Mucosa of descending colon (tissue), 3 donors: ENCODE results near the gene SGF29. TPM values are rescaled to one million over a fixed set of nuclear protein-coding genes. Genes with fewer than 3 reads are reported as not detected.
"Not testable (repeated sequence)": the region's sequence is repeated elsewhere in the genome, so short reads cannot be mapped to it uniquely, and the experiment has no call there.

Source experiments
- ATAC-seq: fragments of 200-7000 bp; cut with Tn5 transposase; one replicate; pipeline ENCODE4 v1.9.1; 2020; ENCODE audit warnings: mild to moderate bottlenecking, moderate library complexity
- DNase-seq, 3 donors: peaks; one replicate each; pipeline ENCODE4 v3.0.0-alpha.2; 2020
- H3K36me3 ChIP-seq: fragments of 200-600 bp; one replicate; pipeline ENCODE4 v1.8.0; 2021; ENCODE audit warnings: low read depth, mild to moderate bottlenecking
- H3K4me1 ChIP-seq: fragments of 200-600 bp; one replicate; pipeline ENCODE4 v1.8.0; 2021; ENCODE audit warnings: low read depth, mild to moderate bottlenecking
- H3K4me3 ChIP-seq: fragments of 200-600 bp; one replicate; pipeline ENCODE4 v1.8.0; 2021; ENCODE audit warnings: mild to moderate bottlenecking
- H3K9me3 ChIP-seq: fragments of 200-600 bp; one replicate; pipeline ENCODE4 v1.8.0; 2021; ENCODE audit warnings: mild to moderate bottlenecking
- intact Hi-C, 2 donors: fragments of 100-400 bp; cut with DNase I in 1 of 2; cut with micrococcal nuclease in 1 of 2; formaldehyde crosslinking; loops; one replicate each; pipeline versions ENCODE4 v1.11.0 to v1.11.1; 2022; cut with DNase I, micrococcal nuclease
- total RNA-seq, 3 donors: library from RNA; stranded (reverse); fragmentation: NEBNext Ultra II Directional in 2 of 3; extraction: Animal tissue kit (Norgen Biotek cat#: 25700) in 2 of 3; gene quantifications; one replicate each; pipeline versions ENCODE4 v1.2.1 to v1.2.4, GENCODE V29; 2021 to 2023
- TF ChIP-seq, protein P1 (sequence below): fragments of 200-600 bp; IDR thresholded peaks from one replicate; pipeline ENCODE4 v1.8.0; 2022; ENCODE audit warnings: antibody characterized with exemption, mild to moderate bottlenecking
- donor health status: DM: no; HTN: no; CAD: no; lungs with moderate emphysema.
- donor health status: DM: no; HTN: no; CAD: no.
- donor health status: DM: no; HTN: yes; CAD: no.

Gene SGF29
- total RNA-seq, 3 donors from 2014 or later: 21.6 to 45.9 (median 25.9) TPM

DNA sequence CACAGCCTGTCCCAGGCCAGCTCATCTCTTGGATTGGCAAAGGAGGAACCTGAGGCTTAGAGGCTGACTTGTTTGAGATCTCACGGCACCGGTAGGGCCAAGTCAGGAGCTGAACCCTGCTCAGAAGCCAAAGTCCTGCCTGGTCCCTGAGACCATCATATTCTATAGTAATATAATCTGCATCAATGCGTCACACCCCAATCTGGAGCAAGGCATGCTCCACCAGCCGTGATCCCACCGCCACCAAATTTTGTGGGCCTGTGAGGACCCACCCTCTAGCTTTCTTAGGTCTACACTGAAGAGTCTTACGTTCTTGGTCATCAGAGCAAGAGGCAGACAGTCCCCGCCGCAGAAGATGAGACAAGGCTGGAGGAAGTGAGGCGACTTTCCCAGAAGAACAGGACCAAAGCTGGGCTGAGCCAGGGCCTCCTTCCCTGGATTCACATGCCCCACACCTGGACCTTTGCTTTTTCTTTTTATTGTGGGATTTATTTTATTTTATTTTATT is 53.5 kb downstream of the SGF29 start:
- DNase-seq: no peak
- Histone ChIP-seq H3K9me3 (no peaks in the 10 kb centered on the region), H3K4me3 (no peak overlapping the region), H3K36me3 (no peaks in the 10 kb centered on the region), H3K4me1 (peaks cover 14% of the 10 kb centered on the region)
- intact Hi-C loops: no loop called here
- ATAC-seq: no peak
- TF ChIP-seq, protein P1, sequence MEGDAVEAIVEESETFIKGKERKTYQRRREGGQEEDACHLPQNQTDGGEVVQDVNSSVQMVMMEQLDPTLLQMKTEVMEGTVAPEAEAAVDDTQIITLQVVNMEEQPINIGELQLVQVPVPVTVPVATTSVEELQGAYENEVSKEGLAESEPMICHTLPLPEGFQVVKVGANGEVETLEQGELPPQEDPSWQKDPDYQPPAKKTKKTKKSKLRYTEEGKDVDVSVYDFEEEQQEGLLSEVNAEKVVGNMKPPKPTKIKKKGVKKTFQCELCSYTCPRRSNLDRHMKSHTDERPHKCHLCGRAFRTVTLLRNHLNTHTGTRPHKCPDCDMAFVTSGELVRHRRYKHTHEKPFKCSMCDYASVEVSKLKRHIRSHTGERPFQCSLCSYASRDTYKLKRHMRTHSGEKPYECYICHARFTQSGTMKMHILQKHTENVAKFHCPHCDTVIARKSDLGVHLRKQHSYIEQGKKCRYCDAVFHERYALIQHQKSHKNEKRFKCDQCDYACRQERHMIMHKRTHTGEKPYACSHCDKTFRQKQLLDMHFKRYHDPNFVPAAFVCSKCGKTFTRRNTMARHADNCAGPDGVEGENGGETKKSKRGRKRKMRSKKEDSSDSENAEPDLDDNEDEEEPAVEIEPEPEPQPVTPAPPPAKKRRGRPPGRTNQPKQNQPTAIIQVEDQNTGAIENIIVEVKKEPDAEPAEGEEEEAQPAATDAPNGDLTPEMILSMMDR: no peak

DNA sequence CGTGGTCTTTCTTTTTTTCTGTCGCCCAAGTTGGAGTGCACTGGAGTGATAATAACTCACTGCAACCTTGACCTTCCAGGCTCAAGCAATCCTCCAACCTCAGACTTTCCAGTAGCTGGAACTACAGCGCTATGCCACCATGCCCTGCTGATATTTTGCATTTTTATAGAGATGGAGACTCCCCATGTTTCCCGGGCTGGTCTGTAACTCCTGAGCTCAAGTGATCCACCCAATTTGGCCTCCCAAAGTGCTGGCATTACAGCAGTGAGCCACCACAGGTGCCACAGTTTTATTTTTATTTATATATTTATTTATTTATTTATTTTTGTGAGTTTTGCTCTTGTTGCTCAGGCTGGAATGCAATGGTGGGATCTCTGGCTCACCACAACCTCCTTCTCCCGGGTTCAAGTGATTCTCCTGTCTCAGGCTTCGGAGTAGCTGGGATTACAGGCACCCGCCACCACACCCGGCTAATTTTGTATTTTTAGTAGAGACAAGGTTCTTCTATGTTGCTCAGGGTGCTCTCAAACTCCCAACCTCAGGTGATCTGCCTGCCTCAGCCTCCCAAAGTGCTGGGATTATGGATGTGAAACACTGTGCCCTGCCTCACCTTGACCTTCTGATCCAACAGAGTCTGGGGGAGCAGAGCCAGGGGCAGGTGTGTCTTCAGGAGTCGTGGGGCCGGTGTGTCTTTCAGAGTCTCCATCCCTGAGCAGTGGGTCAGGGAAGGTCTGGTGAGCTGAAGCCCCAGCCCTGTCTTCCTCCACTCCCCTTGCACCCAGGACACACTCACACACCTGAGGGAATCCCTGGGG is 54.2 kb downstream of the SGF29 start:
- H3K4me1 ChIP-seq: peaks cover 14% of the 10 kb centered on the region
- H3K4me3 ChIP-seq, H3K9me3 ChIP-seq, intact Hi-C loops, H3K36me3 ChIP-seq, ATAC-seq, DNase-seq: not testable (repeated sequence)

DNA sequence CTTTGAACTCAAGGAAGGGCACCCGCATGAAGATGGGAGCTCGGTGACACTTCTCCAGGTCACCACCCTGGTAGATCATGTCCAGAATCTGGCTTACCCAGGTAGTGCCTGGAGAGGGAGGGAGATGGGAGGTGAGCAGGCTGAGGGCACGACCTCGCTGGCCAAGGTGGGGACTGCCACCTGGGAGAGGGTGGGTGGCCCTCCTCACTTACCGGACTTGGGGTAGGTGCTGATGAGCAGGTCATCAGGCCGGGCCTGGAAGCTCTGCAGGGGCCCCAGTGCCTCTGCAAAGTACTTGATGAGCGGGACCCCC is 54.7 kb downstream of the SGF29 start:
- H3K9me3 ChIP-seq, ATAC-seq, H3K36me3 ChIP-seq, H3K4me3 ChIP-seq, intact Hi-C loops, DNase-seq: not testable (repeated sequence)
- H3K4me1 ChIP-seq: peaks cover 14% of the 10 kb centered on the region

DNA sequence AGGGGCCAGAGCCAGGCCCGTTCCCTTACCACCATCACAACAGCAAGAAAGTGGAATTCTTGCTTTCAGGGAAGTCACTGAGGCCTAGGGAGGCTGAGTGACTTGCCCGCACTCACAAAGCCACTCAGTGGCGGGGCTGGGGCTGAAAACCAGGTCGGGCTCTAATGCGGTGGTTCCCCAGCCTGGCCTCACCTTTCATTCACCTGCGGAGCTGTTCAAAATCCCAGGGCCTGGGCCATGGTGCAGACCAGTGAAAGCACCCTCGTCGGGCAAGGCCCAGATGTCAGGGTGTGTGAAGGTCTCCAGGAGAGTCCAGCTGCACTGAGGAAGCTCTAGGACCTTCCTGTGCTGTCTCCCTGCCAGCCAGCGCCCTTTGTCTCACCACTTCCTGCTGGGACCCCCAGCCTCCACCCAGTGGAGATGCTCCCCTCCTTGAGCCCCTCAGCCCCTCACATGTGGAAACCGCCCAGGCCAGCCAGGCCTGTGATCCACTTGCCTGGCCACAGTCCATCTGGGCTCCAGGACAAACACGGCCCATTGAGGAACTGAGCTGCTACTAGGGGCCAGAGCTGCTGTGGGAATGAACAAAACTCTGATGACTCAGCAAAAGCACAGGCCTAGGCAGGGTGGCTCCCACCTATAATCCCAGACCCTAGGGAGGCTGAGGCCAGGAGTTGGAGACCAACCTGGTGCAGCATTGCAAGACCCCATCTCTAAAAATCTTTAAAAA is 55.3 kb downstream of the SGF29 start:
- H3K4me3 ChIP-seq, H3K36me3 ChIP-seq, H3K9me3 ChIP-seq, ATAC-seq, intact Hi-C loops: not testable (repeated sequence)
- H3K4me1 ChIP-seq: peaks cover 14% of the 10 kb centered on the region
- DNase-seq: peak in 1 of 3 donors; percentile 75

DNA sequence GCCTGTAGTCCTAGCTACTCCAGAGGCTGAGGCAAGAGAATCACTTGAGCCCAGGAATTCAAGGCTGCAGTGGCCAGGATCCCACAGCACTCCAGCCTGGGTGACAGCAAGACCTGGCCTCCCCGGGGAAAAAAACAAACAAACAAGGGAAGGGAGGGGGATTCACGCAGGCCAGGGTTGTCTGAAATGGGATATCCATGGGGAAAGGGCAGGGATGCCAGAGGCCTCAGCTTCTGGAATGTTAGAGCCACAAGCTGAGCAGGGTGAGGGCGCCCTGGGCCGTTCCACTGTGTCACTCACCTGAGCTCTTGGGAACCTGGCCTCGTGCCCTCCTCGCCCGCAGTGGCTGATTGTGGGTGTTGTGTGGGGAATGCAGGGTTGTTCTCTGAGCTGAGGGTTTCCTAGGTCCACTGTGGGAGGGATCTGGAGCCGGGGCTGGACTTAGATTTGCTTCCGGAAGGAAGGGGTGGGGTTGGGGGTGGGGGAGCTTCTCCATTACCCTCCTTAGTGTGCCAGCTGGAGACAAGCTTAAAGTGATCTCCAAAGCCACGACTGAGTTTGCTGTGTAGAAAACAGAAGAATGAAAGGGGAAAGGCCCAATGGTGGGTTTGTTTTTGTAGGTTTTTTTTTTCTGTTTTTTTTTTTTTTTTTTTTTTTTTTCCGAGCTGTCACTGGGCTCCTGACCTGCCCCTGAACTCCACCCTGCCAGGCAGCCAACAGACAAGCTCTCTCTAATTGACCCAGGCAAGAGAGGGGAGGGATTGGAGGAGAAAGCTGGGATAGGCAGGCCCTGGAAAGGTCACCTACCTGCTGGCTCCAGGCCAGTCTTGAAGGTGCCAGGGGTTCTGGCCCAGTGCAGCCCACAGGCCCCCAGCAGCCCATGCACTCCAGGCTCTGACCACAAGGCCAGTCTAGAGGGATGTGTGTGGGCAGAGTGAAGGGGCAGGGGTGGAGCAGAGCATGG is 56.2 kb downstream of the SGF29 start, which contains the start of gene SULT1A1:
Gene SULT1A1, minus strand, starts transcription at position 414 of the 964 bp plus-strand sequence. CDS start 1,189 bp downstream, outside the sequence.
- TF ChIP-seq, protein P1: no peak
- ATAC-seq (peak; percentile 79), DNase-seq (peak; percentile 86 to 92 (median 88))
- intact Hi-C loops: no loop called here
- peaks cover 14% of the 10 kb centered on the region for H3K4me1 ChIP-seq
- H3K9me3 ChIP-seq: no peaks in the 10 kb centered on the region
- no peak within 1 kb of the TSS for H3K4me3 ChIP-seq
- no peaks in the 10 kb centered on the region for H3K36me3 ChIP-seq

DNA sequence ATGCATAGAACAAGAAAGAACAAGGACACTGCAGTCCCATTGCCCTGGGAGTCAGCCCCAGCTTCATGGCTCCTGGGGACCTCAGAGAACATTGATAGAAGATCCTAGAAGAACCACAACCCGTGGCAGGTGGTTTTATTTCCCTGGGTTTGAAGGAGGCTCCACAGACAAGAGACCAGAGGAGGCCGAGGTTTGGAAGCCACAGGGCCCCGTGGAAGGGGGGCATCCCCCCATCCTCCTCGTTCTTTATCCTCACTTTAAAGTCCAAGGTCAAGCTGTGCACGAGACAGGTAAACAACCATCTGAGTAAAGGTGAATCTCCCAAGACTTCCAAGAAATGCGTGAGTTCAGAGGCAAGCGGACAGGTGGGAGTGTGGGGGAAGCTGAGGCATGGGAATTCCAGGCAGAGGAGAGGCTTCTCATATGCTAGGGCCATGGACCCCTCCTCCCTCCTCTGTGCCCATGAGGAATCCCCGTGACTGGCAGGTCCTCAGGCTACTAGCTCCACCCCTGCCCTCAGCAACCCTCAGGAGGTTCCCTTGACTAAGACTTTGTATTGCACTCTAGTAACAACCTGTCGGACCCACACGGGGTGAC is 57.0 kb downstream of the SGF29 start:
- Histone ChIP-seq H3K4me1 (peaks cover 14% of the 10 kb centered on the region), H3K36me3 (no peaks in the 10 kb centered on the region), H3K9me3 (no peaks in the 10 kb centered on the region), H3K4me3 (no peak overlapping the region)
- intact Hi-C loops: no loop called here
- peak in 1 of 3 donors; percentile 26 for DNase-seq
- ATAC-seq: no peak
- TF ChIP-seq, protein P1: no peak

DNA sequence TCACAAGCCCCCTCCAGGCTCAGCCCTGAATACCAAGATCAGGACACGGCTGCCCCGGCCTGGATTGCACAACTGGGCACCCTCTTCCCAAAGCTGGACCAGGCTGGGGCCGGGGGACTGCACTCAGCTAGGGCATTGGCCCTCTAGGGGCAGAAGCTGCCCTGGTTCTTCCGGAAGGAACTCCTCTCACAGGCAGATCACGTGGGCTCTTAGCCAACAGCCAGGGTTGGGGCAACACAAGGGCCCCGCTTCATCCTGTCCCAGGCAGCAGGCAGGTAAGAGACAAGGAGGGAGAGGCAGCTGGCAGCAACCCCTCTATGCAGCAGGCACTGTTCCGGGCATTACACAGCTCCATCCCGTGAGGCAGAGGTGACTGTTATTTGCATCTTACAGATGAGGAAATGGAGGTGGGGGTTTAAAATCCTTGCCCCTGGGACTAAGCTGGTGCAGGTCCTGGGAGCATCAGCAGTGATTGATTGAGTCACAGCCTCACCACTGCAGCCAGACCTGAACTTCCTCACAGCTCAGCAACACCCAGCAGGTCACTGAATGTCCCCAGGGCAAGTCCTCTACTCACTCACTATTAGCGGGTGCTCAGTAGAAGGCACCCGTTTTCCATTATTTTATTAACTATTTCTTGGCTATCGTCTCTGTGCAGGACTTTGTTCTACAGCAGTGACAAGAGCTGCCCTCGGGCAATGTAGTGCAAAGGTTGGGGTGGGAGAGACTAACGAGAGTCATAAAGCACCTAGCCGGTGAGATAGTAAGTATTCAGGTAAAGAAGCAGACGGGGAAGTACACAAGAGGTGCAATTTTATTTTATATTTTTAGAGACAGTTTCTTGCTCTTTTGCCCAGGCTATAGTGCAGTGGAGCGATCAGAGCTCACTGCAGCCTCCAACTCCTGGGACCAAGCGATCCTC is 58.9 kb downstream of the SGF29 start:
- H3K4me3 ChIP-seq, DNase-seq, H3K9me3 ChIP-seq, H3K36me3 ChIP-seq, intact Hi-C loops: not testable (repeated sequence)
- peak; percentile 75 for ATAC-seq
- peaks cover 14% of the 10 kb centered on the region for H3K4me1 ChIP-seq

DNA sequence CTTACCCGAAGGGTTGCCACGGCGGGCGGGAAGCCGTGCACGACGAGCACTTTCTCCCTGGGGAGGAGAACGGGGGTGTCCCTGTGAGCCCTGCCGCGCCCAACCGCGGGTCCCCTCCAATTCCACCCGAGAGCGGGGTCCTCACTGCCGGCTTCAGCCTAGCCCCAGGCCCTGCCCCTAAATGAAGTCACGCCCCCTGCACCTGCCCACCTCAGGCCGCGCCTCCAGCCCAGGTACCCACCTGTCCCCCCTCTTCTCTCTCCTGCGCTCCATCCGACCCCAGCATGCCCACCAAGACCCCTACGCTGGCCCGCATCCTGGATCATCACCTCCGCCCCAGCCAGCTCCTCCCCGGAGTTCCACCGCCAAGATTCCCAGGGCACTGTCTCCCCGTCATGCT is 60.2 kb downstream of the SGF29 start:
- DNase-seq, H3K36me3 ChIP-seq, intact Hi-C loops, H3K9me3 ChIP-seq, ATAC-seq, H3K4me3 ChIP-seq: not testable (repeated sequence)
- H3K4me1 ChIP-seq: peaks cover 14% of the 10 kb centered on the region

DNA sequence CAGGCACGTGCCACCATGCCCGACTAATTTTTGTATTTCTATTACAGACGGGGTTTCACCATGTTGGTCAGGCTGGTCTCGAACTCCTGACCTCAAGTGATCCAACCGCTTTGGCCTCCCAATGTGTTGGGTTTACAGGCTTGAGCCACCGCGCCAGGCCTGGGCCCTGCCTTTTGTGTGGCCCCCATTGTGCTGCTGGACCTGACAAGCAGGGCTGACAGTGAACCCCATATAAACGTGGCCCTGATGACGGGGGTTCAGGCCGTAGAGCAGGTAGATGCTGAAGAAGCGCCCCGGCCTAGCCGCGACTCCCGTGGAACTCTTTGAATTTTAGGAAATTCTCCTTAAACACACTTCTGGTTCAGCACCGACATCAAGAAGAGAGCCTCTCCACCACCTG is 60.8 kb downstream of the SGF29 start:
- DNase-seq, intact Hi-C loops, H3K4me3 ChIP-seq, H3K36me3 ChIP-seq, H3K9me3 ChIP-seq, ATAC-seq, H3K4me1 ChIP-seq: not testable (repeated sequence)
